Stomach (tissue), 4 donors: ENCODE results near the gene FRMD4B.

Experiments
- CTCF ChIP-seq, 7 experiments: fragments of 450-650 bp in 4 of 7; fragments of 200-600 bp in 3 of 7; sonication (generic) in 3 of 7; IDR thresholded peaks; one replicate each; pipeline ENCODE4 v1.5.1; 2016 to 2019; ENCODE audit warnings: antibody characterized with exemption in 7 of 7, control low read depth in 2 of 7, mild to moderate bottlenecking in 1 of 7
- EP300 ChIP-seq: sonication (generic); formaldehyde crosslinking; IDR thresholded peaks from one replicate; pipeline ENCODE4 v1.6.1; 2017; ENCODE audit warnings: antibody characterized with exemption
- POLR2A ChIP-seq, 4 donors: fragments of 450-650 bp; IDR thresholded peaks; one replicate each; pipeline ENCODE4 v1.6.1; 2016; ENCODE audit warnings: antibody characterized with exemption in 4 of 4, control low read depth in 2 of 4, mild to moderate bottlenecking in 1 of 4, moderate library complexity in 1 of 4

- TF ChIP-seq CTCF (IDR thresholded peaks at IDR 0.05) (no peak), POLR2A (IDR thresholded peaks at IDR 0.05) (no peak), EP300 (no peak)
Measured at GRCh38 chr3:69384326-69384725, 1.6 kb downstream of the FRMD4B start.
